CD14-positive monocyte (primary cell): ENCODE results near the gene ADSL. TPM values are rescaled to one million over a fixed set of nuclear protein-coding genes. Genes with fewer than 3 reads are reported as not detected.
A peak's percentile ranks its signal among the peaks of the same experiment; 100 is the strongest.
"Not testable (repeated sequence)": the region's sequence is repeated elsewhere in the genome, so short reads cannot be mapped to it uniquely, and the experiment has no call there.

Source experiments
- DNase-seq, 3 donors: peaks; one replicate each; pipeline ENCODE4 v3.0.0-alpha.2; 2011 to 2022
- H2AFZ ChIP-seq: 2 replicates; pipeline ENCODE4 v1.6.0; 2012; ENCODE audit warnings: mild to moderate bottlenecking, low read depth, low read length, inconsistent platforms; ENCODE audit not compliant: insufficient read depth, poor library complexity, severe bottlenecking
- H3K27ac ChIP-seq, 2 donors: 1 replicate in 1 of 2; 2 replicates in 1 of 2; pipeline ENCODE4 v1.5.1; 2012 to 2013; ENCODE audit warnings: low read length in 2 of 2, control low read depth in 1 of 2, inconsistent platforms in 1 of 2, low read depth in 1 of 2, mild to moderate bottlenecking in 1 of 2
- H3K27me3 ChIP-seq, 2 donors: one replicate each; pipeline versions ENCODE4 v1.6.0 to v1.6.1; 2011 to 2013; ENCODE audit warnings: low read length in 2 of 2; ENCODE audit not compliant: control insufficient read depth in 2 of 2, insufficient read depth in 2 of 2
- H3K36me3 ChIP-seq, 2 donors: replicated peaks in 1 of 2; 1 replicate in 1 of 2; 2 replicates in 1 of 2; pipeline versions ENCODE4 v1.5.1 to v1.6.1; 2012 to 2013; ENCODE audit warnings: low read length in 2 of 2, control low read depth in 1 of 2, inconsistent platforms in 1 of 2, mild to moderate bottlenecking in 1 of 2; ENCODE audit not compliant: insufficient read depth in 2 of 2, control insufficient read depth in 1 of 2
- H3K4me1 ChIP-seq, 2 donors: 1 replicate in 1 of 2; 2 replicates in 1 of 2; pipeline versions ENCODE4 v1.5.1 to v1.6.1; 2012 to 2013; ENCODE audit warnings: low read length in 2 of 2, control low read depth in 1 of 2, inconsistent platforms in 1 of 2, mild to moderate bottlenecking in 1 of 2, moderate library complexity in 1 of 2; ENCODE audit not compliant: insufficient read depth in 2 of 2, control insufficient read depth in 1 of 2
- H3K4me2 ChIP-seq: replicated peaks from 2 replicates; pipeline ENCODE3; 2012; ENCODE audit warnings: low read length, moderate library complexity, mild to moderate bottlenecking; ENCODE audit not compliant: poor library complexity, severe bottlenecking; ENCODE audit errors: extremely low read depth
- H3K4me3 ChIP-seq, 3 experiments: fragments of 200-600 bp in 1 of 3; sonication (generic) in 1 of 3; replicated peaks in 1 of 3; 1 replicate in 2 of 3; 2 replicates in 1 of 3; pipeline ENCODE4 v1.5.1; 2011 to 2013; ENCODE audit warnings: low read length in 3 of 3, mild to moderate bottlenecking in 3 of 3, control low read depth in 2 of 3, low read depth in 2 of 3, inconsistent platforms in 1 of 3, moderate library complexity in 1 of 3
- H3K79me2 ChIP-seq: 2 replicates; pipeline ENCODE4 v1.6.0; 2012; ENCODE audit warnings: mild to moderate bottlenecking, control low read depth, inconsistent platforms, low read length, moderate library complexity; ENCODE audit not compliant: insufficient read depth
- H3K9ac ChIP-seq: 2 replicates; pipeline ENCODE4 v1.6.0; 2017; ENCODE audit warnings: low read length, mild to moderate bottlenecking; ENCODE audit not compliant: insufficient read depth, poor library complexity, severe bottlenecking
- H3K9me3 ChIP-seq, 2 donors: replicated peaks in 1 of 2; 1 replicate in 1 of 2; 2 replicates in 1 of 2; pipeline versions ENCODE4 v1.5.1 to v1.6.1; 2012 to 2013; ENCODE audit warnings: low read length in 2 of 2, control low read depth in 1 of 2; ENCODE audit not compliant: control insufficient read depth in 1 of 2, insufficient read depth in 1 of 2
- H4K20me1 ChIP-seq: 2 replicates; pipeline ENCODE4 v1.6.0; 2012; ENCODE audit warnings: mild to moderate bottlenecking, low read length, control low read depth, moderate library complexity; ENCODE audit not compliant: insufficient read depth
- H3K27ac Mint-ChIP-seq, 7 donors: one replicate each; pipeline ENCODE4 v1.8.0; 2020; ENCODE audit warnings: mild to moderate bottlenecking in 7 of 7, mixed read lengths in 7 of 7, moderate library complexity in 6 of 7, inconsistent platforms in 2 of 7
- H3K27me3 Mint-ChIP-seq, 3 donors: one replicate each; pipeline ENCODE4 v1.8.0; 2021 to 2022; ENCODE audit warnings: low read depth in 3 of 3, mild to moderate bottlenecking in 3 of 3, mixed read lengths in 3 of 3, moderate library complexity in 3 of 3, inconsistent platforms in 1 of 3
- H3K36me3 Mint-ChIP-seq, 2 donors: one replicate each; pipeline ENCODE4 v1.8.0; 2020; ENCODE audit warnings: mixed read lengths in 2 of 2, inconsistent platforms in 1 of 2, mild to moderate bottlenecking in 1 of 2
- H3K4me1 Mint-ChIP-seq: one replicate; pipeline ENCODE4 v1.8.0; 2020; ENCODE audit warnings: mild to moderate bottlenecking, mixed read lengths
- H3K4me3 Mint-ChIP-seq, 2 donors: one replicate each; pipeline ENCODE4 v1.8.0; 2020; ENCODE audit warnings: mild to moderate bottlenecking in 2 of 2, mixed read lengths in 2 of 2, moderate library complexity in 1 of 2
- H3K9me3 Mint-ChIP-seq, 7 donors: one replicate each; pipeline ENCODE4 v1.8.0; 2020 to 2022; ENCODE audit warnings: mixed read lengths in 7 of 7, mild to moderate bottlenecking in 6 of 7, moderate library complexity in 6 of 7, inconsistent platforms in 2 of 7
- WGBS: methylation state at CpG from one replicate; pipeline ENCODE4 v1.1.5; 2013; ENCODE audit warnings: missing lambda C conversion rate; ENCODE audit not compliant: insufficient coverage; 5-methylcytosine and 5-hydroxymethylcytosine counted together
- intact Hi-C, 2 donors: fragments of 100-400 bp; cut with micrococcal nuclease; formaldehyde crosslinking; loops; one replicate each; pipeline versions ENCODE4 v1.15.0 to v1.15.1; 2023
- polyA plus RNA-seq, 3 donors: library from polyadenylated mRNA; depleted of rRNA in 1 of 3; unstranded in 2 of 3; stranded (reverse) in 1 of 3; fragments of 300-500 nt in 2 of 3; fragments of >200 nt in 1 of 3; fragmentation: Illumina TruSeq in 2 of 3; gene quantifications; 1 replicate in 2 of 3; 2 replicates in 1 of 3; pipeline ENCODE4 v1.2.3, GENCODE V29; 2012 to 2021
- TF ChIP-seq, protein P1 (sequence below): fragments of 200-600 bp; IDR thresholded peaks from one replicate; pipeline ENCODE4 v1.8.0; 2022; ENCODE audit warnings: antibody characterized with exemption, mild to moderate bottlenecking

The ADSL gene
- polyA plus RNA-seq, 3 donors = 56.7 to 82.3 (median 65.1) TPM

DNA sequence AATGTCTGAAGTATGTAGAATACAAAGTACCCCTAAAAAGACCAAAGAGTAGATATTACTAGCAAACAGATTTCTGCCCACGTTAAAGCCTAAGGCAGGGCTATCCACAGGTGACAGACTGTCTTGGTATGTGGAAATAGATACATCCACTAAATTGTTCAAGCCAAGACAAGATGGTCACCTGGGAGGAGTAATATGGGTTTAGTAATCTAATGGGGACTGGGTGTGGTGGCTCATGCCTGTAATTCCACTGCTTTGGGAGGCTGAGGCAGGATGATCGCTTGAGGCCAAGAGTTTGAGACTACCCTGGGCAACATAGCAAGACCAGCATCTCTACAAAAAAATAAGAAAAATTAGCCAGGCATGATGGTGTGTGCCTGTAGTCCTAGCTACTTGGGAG lies 31.6 kb downstream of the ADSL start:
- H2AFZ ChIP-seq = no peak overlapping the region
- Mint-ChIP-seq H3K27ac (peak overlapping the region in 3 of 7 donors; percentile 4 to 90 (median 50)), H3K36me3 (peaks cover 10 to 12% of the 10 kb centered on the region in 2 donors), H3K4me1 (peaks cover 20% of the 10 kb centered on the region), H3K4me3 (no peak overlapping the region), H3K9me3 (peaks cover 0 to 2% (median 0%) of the 10 kb centered on the region in 7 donors), H3K27me3 (no peaks in the 10 kb centered on the region)
- peaks cover 36% of the 10 kb centered on the region for H4K20me1 ChIP-seq
- peaks cover 72% of the 10 kb centered on the region for H3K79me2 ChIP-seq
- DNase-seq = no peak
- H3K9ac ChIP-seq = no peak overlapping the region
- H3K4me2 ChIP-seq = no peak overlapping the region
- TF ChIP-seq, protein P1, sequence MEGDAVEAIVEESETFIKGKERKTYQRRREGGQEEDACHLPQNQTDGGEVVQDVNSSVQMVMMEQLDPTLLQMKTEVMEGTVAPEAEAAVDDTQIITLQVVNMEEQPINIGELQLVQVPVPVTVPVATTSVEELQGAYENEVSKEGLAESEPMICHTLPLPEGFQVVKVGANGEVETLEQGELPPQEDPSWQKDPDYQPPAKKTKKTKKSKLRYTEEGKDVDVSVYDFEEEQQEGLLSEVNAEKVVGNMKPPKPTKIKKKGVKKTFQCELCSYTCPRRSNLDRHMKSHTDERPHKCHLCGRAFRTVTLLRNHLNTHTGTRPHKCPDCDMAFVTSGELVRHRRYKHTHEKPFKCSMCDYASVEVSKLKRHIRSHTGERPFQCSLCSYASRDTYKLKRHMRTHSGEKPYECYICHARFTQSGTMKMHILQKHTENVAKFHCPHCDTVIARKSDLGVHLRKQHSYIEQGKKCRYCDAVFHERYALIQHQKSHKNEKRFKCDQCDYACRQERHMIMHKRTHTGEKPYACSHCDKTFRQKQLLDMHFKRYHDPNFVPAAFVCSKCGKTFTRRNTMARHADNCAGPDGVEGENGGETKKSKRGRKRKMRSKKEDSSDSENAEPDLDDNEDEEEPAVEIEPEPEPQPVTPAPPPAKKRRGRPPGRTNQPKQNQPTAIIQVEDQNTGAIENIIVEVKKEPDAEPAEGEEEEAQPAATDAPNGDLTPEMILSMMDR = no peak
- intact Hi-C loops = no loop called here
- H3K27me3 ChIP-seq = no peaks in the 10 kb centered on the region
- H3K4me1 ChIP-seq = peaks cover 12 to 13% of the 10 kb centered on the region in 2 donors
- H3K9me3 ChIP-seq = no peaks in the 10 kb centered on the region
- no CpG with 5 or more reads among the region's 2 CpGs for WGBS
- peak overlapping the region in 1 of 2 donors; percentile 54 for H3K27ac ChIP-seq
- H3K36me3 ChIP-seq = peaks cover 3 to 6% of the 10 kb centered on the region in 2 donors
- no peak overlapping the region for H3K4me3 ChIP-seq

DNA sequence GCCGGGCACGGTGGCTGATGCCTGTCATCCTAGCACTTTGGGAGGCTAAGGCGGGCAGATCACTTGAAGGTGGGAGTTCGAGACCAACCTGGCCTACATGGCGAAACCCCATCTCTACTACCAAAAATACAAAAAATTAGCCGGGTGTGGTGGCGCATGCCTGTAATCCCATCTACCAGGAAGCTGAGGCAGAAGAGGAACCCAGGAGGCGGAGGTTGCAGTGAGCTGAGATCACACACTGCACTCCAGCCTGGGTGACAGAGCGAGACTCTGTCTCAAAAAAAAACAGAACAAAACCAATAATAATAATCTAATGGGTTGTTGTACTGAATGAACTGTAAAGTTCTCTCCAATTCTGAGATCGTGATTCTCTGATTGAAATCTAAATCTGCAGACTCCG lies 32.1 kb downstream of the ADSL start:
- DNase-seq = peak; percentile 10 to 34 (median 27)
- H3K9me3 Mint-ChIP-seq, H3K27me3 ChIP-seq, H3K9ac ChIP-seq, H3K4me3 ChIP-seq, H2AFZ ChIP-seq, H3K4me2 ChIP-seq, H3K9me3 ChIP-seq, H3K4me3 Mint-ChIP-seq, intact Hi-C loops, H3K27me3 Mint-ChIP-seq, H3K36me3 ChIP-seq: not testable (repeated sequence)
- H3K4me1 Mint-ChIP-seq = peaks cover 24% of the 10 kb centered on the region
- peaks cover 42% of the 10 kb centered on the region for H4K20me1 ChIP-seq
- H3K27ac ChIP-seq = peak overlapping the region in 1 of 2 donors; percentile 54
- peak overlapping the region in 5 of 7 donors; percentile 4 to 90 (median 46) for H3K27ac Mint-ChIP-seq
- H3K79me2 ChIP-seq = peaks cover 74% of the 10 kb centered on the region
- peaks cover 10 to 11% of the 10 kb centered on the region in 2 donors for H3K36me3 Mint-ChIP-seq
- H3K4me1 ChIP-seq = peaks cover 14 to 18% of the 10 kb centered on the region in 2 donors
- WGBS = 29% methylated on average over 3 of the region's 11 CpGs
